GM12864 (cell line): ENCODE measurements around the gene SHF.

Source experiments
- DNase-seq: peaks from one replicate; pipeline ENCODE4 v3.0.0-alpha.2; 2011; ENCODE audit warnings: low read depth
- H3K4me3 ChIP-seq: 2 replicates; pipeline ENCODE4 v1.5.1; 2011; ENCODE audit warnings: mild to moderate bottlenecking, low read depth, low read length, control low read depth
- CTCF ChIP-seq: IDR thresholded peaks from 2 replicates; pipeline ENCODE4 v1.5.1; 2011; ENCODE audit warnings: low read depth, mild to moderate bottlenecking, moderate library complexity, low read length, control low read depth, inconsistent platforms; ENCODE audit errors: missing control alignments

Gene SHF

GRCh38 chr15:45118131-45118588, 69.6 kb downstream of the SHF start:
- peak; percentile 53 for DNase-seq
- TF ChIP-seq CTCF, result peak; percentile 99
- H3K4me3 ChIP-seq, result no peak overlapping the region

GRCh38 chr15:45117308-45118130, 70.2 kb downstream of the SHF start:
- no peak for DNase-seq
- TF ChIP-seq CTCF, result no peak
- H3K4me3 ChIP-seq, result no peak overlapping the region
